Uterus (tissue), 2 donors: ENCODE data around the gene FRMD5.

Source experiments
- CTCF ChIP-seq, 4 experiments: fragments of 200-600 bp in 2 of 4; fragments of 450-650 bp in 2 of 4; sonication (generic) in 2 of 4; IDR thresholded peaks; one replicate each; pipeline ENCODE4 v1.5.1; 2016 to 2019; ENCODE audit warnings: antibody characterized with exemption in 4 of 4, mild to moderate bottlenecking in 2 of 4, moderate library complexity in 1 of 4
- POLR2A ChIP-seq, 2 donors: fragments of 450-650 bp; IDR thresholded peaks; one replicate each; pipeline ENCODE4 v1.6.1; 2016; ENCODE audit warnings: antibody characterized with exemption in 2 of 2, mild to moderate bottlenecking in 1 of 2, moderate library complexity in 1 of 2

GRCh38 chr15:43977072-43977884 is 217.8 kb downstream of the FRMD5 start:
- no peak for TF ChIP-seq CTCF (IDR thresholded peaks at IDR 0.05)
- TF ChIP-seq POLR2A (IDR thresholded peaks at IDR 0.05), result no peak
